ENCODE data around the gene RPL3. TPM values are rescaled to one million over a fixed set of nuclear protein-coding genes. Genes with fewer than 3 reads are reported as not detected.
"Not testable (repeated sequence)": the region's sequence is repeated elsewhere in the genome, so short reads cannot be mapped to it uniquely, and the experiment has no call there.

RPL3 gene
- 1,999 and 2,056 TPM in 2 replicates for total RNA-seq (2014; rRNA removed; shearing (Covaris generic))

- peak within 1 kb of the TSS; percentile 93 for H3K27ac ChIP-seq
- H3K9me3 ChIP-seq (replicated peaks) = no peaks in the 10 kb centered on the region
- peaks cover 6% of the 10 kb centered on the region for H3K4me1 ChIP-seq
- H3K36me3 ChIP-seq = peaks cover 46% of the 10 kb centered on the region
- peak; percentile 94 to 97 for DNase-seq
- peak within 1 kb of the TSS; percentile 72 for H3K4me3 ChIP-seq
- no peaks in the 10 kb centered on the region for H3K27me3 ChIP-seq
Measured at GRCh38 chr22:39319284-39320022, at the start of gene RPL3. Gene RPL3 (minus strand): TSS chr22:39319623. CDS start chr22:39319597, 26 bp downstream.

GRCh38 chr22:39369186-39369585 is 49.8 kb upstream of the RPL3 start:
- Histone ChIP-seq H3K9me3 (replicated peaks) (no peaks in the 10 kb centered on the region), H3K27ac (no peak overlapping the region), H3K27me3 (no peaks in the 10 kb centered on the region), H3K4me1 (peaks cover 12% of the 10 kb centered on the region), H3K4me3 (no peak overlapping the region), H3K36me3 (no peaks in the 10 kb centered on the region)
- no peak for DNase-seq

DNA sequence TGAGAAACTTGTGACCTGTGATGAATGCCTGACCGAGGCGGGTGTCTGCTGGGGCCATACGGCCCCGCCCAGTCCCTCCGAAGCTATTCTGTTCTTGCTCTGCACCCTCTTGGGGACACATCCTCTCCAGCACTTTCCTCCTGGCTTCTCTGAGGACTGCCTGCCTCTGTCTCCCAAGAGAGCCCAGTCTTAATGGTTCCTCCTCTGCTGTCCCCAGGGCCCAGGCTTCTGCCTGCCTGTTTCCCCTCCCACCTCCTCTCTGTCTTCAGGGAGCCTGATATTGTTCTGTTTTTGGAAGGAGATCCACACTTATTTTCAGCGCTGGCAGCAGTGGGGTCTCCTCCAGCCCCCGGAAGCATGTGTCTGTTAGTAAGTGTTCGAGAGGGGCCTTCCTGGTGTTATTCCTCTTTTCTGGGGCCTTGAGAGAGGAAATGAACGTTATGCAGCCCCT is 49.1 kb upstream of the RPL3 start:
- Histone ChIP-seq H3K9me3 (replicated peaks) (no peaks in the 10 kb centered on the region), H3K36me3 (no peaks in the 10 kb centered on the region), H3K4me3 (no peak overlapping the region), H3K27me3 (no peaks in the 10 kb centered on the region), H3K27ac (no peak overlapping the region), H3K4me1 (peaks cover 19% of the 10 kb centered on the region)
- DNase-seq = no peak

GRCh38 chr22:39367035-39367434 is 47.6 kb upstream of the RPL3 start:
- Histone ChIP-seq H3K4me3 (no peak overlapping the region), H3K27ac (no peak overlapping the region), H3K36me3 (no peaks in the 10 kb centered on the region), H3K27me3 (no peaks in the 10 kb centered on the region), H3K4me1 (peaks cover 27% of the 10 kb centered on the region), H3K9me3 (replicated peaks) (no peaks in the 10 kb centered on the region)
- no peak for DNase-seq

DNA sequence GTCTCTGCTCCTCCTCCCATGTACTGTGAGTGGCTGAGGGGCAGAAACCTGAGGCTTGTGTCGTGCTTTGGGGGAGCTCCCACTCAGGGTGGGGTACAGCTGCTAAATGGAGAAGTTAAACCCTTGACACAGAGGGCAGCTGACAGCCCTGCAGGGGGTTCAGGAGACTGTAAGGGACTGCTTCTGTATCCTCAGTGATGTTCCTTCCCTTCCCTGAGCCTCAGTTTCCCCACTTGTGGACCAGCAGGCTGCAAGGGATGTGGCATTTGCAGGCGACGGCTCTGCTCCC is 46.0 kb upstream of the RPL3 start:
- Histone ChIP-seq H3K4me3 (no peak overlapping the region), H3K27ac (no peak overlapping the region), H3K27me3 (no peaks in the 10 kb centered on the region), H3K9me3 (replicated peaks) (no peaks in the 10 kb centered on the region), H3K4me1 (peaks cover 27% of the 10 kb centered on the region), H3K36me3 (no peaks in the 10 kb centered on the region)
- no peak for DNase-seq

DNA sequence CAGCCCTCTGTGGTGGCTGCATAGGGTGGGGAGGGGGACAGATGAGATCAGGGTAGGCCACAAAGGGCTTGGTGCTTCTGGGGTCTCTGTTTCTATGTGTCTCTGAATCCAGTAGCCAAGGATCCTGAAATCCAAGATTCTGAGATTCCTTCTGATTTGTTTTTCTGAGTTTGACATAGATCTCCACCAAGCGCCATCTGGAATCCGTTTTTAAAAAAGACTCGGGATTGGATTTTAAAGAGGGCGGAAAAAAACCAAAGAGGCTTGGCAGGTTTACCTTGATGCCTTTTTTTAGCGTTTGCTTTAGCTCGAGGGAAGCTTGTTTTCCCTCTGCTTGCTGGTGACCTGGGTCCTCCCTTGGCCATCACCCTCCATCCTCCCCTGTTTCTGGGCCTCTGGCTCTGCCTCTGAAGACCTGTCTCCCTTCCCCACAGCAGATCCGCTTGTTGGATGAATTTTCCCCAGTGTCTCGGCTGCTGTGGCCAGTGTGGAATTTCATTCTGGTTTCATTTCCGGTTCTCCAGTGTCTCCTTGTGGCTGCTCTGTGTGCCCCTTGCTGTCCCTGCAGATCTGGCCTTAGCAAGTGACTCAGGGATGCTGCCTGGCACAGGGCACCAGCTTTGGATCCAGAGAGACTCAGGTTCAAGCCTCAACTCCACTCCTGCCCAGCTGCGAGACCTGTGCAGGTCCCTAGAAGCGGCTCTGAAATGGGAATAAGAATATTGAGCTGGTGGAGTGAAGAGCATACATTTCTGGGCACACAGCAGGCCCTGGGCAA is 45.5 kb upstream of the RPL3 start:
- H3K9me3 ChIP-seq (replicated peaks) = no peaks in the 10 kb centered on the region
- no peak overlapping the region for H3K4me3 ChIP-seq
- H3K36me3 ChIP-seq = no peaks in the 10 kb centered on the region
- no peaks in the 10 kb centered on the region for H3K27me3 ChIP-seq
- peaks cover 27% of the 10 kb centered on the region for H3K4me1 ChIP-seq
- H3K27ac ChIP-seq = peak overlapping the region; percentile 20; the same call in 1 of the 2 replicates
- DNase-seq = peak in 1 of 2 experiments; percentile 43

DNA sequence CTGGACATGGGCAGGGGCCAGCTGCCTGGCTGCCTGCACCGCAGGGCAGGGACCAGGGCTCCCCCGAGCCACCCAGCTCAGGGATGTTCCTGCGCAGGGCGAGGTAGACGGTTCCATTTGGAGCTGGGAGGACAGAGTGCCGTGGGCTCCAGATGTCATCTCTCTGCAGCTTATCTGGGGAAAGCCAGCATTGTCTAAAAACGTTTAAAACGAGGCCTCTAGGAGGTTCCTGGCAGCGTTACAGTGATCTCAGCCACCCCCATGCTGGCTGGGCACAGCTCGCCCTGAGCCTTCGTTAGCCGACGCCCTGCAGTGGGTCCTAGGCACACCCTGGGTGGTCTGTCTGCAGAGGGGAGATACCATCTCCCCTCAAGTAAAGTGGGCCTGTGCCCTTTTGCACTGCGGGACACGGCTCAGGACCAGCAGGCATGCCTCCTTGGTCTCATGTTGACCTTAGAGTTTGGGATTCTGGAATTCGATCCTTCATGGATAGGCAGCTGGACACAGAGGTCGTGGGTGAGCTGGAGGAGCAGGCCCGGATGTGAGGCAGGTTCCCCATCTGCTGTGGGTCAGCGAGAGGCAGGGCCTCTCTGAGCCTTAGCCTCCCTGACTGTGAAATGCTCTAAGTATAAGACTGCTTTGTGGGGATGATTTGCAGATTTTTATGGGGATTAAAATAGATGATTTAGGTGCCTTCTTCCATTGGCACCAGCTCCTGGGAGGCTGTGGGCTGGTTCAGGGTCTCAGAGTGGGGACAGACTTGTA is 44.5 kb upstream of the RPL3 start:
- Histone ChIP-seq H3K27me3 (no peaks in the 10 kb centered on the region), H3K27ac (peak overlapping the region; percentile 20; the same call in 1 of the 2 replicates), H3K36me3 (no peaks in the 10 kb centered on the region), H3K4me1 (peaks cover 27% of the 10 kb centered on the region), H3K9me3 (replicated peaks) (no peaks in the 10 kb centered on the region), H3K4me3 (no peak overlapping the region; the same call in 1 of the 2 replicates)
- DNase-seq = peak; percentile 64 to 70

DNA sequence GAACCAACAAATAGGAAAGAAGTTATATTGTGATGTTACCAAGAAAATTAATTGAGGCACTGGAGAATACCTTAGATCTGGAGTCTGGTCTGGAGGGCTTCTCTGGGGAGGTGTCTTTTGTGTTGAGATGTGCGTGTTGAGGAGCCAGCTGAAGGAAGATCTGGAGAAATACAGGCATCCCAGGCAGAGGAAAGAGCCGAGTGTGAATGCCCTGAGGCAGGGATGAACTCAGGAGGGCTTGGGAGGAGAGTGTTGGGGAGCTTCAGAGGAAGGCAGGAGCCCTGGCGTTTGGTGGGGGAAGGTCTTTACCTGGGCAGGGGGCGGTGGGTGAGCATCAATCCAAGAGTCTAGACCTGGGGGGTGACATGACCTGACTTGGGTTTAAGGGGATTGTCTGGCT is 43.5 kb upstream of the RPL3 start:
- Histone ChIP-seq H3K27ac (no peak overlapping the region), H3K4me1 (peaks cover 27% of the 10 kb centered on the region), H3K27me3 (no peaks in the 10 kb centered on the region), H3K4me3 (no peak overlapping the region), H3K9me3 (replicated peaks) (no peaks in the 10 kb centered on the region), H3K36me3 (no peaks in the 10 kb centered on the region)
- no peak for DNase-seq

GRCh38 chr22:39362271-39362670 is 42.8 kb upstream of the RPL3 start:
- no peaks in the 10 kb centered on the region for H3K27me3 ChIP-seq
- H3K27ac ChIP-seq = no peak overlapping the region
- no peak overlapping the region for H3K4me3 ChIP-seq
- peaks cover 27% of the 10 kb centered on the region for H3K4me1 ChIP-seq
- H3K9me3 ChIP-seq (replicated peaks) = no peaks in the 10 kb centered on the region
- no peaks in the 10 kb centered on the region for H3K36me3 ChIP-seq
- no peak for DNase-seq

DNA sequence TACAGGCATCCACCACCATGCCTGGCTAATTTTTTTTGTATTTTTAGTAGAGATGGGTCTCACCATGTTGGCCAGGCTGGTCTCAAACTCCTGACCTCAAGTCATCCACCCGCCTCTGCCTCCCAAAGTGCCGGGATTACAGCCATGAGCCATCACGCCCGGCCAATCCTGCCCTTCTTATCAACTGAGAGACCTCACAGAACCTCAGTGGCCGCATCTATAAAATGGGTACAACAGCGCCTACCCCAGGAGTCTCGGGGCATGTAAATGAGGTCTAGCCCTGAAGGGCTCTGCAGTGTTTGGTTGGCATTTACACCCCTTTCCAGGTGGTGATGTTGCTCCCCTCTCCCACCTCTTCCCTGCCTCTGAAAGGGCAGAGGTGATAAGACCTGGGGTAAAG is 42.1 kb upstream of the RPL3 start:
- Histone ChIP-seq H3K4me3 (no peak overlapping the region), H3K36me3 (no peaks in the 10 kb centered on the region), H3K4me1 (peaks cover 27% of the 10 kb centered on the region), H3K27ac (no peak overlapping the region), H3K9me3 (replicated peaks) (no peaks in the 10 kb centered on the region), H3K27me3 (no peaks in the 10 kb centered on the region)
- no peak for DNase-seq

GRCh38 chr22:39360674-39361413 is 41.4 kb upstream of the RPL3 start:
- peaks cover 27% of the 10 kb centered on the region for H3K4me1 ChIP-seq

DNA sequence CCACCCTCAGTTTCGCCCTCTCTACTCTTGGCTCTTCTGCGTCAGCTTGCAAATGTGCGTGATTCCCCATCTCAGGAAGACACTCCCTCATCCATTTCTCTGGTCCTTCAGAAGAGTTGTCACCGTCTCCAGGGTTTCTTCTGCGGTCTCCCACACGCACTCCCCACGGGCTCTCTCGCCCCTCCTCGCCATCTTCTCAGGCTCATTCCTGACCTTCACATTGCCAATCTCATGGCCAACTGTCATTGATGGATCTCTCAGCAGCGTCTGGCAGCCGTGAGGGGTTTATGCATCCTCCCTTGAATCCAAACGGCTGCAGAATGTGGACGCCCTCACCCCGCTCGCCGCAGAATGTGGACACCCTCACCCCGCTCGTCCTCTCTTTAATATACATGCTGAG is 40.8 kb upstream of the RPL3 start:
- H3K4me1 ChIP-seq = peaks cover 26% of the 10 kb centered on the region
- H3K27me3 ChIP-seq = no peaks in the 10 kb centered on the region
- H3K27ac ChIP-seq = no peak overlapping the region
- H3K9me3 ChIP-seq (replicated peaks) = no peaks in the 10 kb centered on the region
- H3K36me3 ChIP-seq = no peaks in the 10 kb centered on the region
- no peak for DNase-seq
- H3K4me3 ChIP-seq = no peak overlapping the region

More at GRCh38 chr22:39360674-39361413, 41.4 kb upstream of the RPL3 start:
- no peaks in the 10 kb centered on the region for H3K9me3 ChIP-seq (replicated peaks)
- DNase-seq = no peak
- no peaks in the 10 kb centered on the region for H3K27me3 ChIP-seq
- no peak overlapping the region for H3K4me3 ChIP-seq
- H3K27ac ChIP-seq = no peak overlapping the region
- H3K36me3 ChIP-seq = no peaks in the 10 kb centered on the region

DNA sequence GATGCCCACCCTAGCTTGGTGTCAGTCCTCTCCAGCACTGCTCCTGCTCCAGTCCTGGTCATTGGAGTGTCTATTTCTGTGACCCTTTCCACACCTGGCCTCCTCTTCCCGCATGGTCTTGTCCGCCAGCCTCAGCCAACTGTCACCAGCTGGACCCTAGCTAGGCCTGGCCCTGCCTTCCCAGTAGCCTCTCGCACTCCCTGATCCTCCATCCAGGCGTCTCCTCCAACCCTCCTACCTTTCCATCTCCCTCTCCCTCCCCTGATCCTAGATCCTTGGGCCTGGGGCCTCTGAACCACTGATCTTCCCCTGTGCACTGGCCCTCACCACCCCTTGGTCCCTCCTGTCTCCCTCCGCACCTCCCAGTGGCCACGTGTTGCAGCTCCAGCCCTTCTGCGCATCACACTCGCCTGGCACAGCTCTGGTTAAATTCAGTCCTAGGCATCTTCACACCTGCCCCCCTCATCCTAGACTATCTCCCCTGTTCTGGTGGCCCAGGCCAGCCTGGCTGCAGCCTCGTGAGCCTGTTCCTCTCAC is 40.3 kb upstream of the RPL3 start:
- Histone ChIP-seq H3K4me1 (peaks cover 20% of the 10 kb centered on the region), H3K4me3 (no peak overlapping the region), H3K9me3 (replicated peaks) (no peaks in the 10 kb centered on the region), H3K36me3 (no peaks in the 10 kb centered on the region), H3K27me3 (no peaks in the 10 kb centered on the region), H3K27ac (no peak overlapping the region)
- no peak for DNase-seq

GRCh38 chr22:39358197-39358596 is 38.8 kb upstream of the RPL3 start:
- not testable (repeated sequence) for H3K4me3 ChIP-seq; H3K4me1 ChIP-seq; H3K27ac ChIP-seq; H3K36me3 ChIP-seq; H3K27me3 ChIP-seq; DNase-seq; H3K9me3 ChIP-seq (replicated peaks)

Measured in SJCRH30 (cell line).